Measurements from ENCODE around the gene LOC101059915.
"Not testable (repeated sequence)": the region's sequence is repeated elsewhere in the genome, so short reads cannot be mapped to it uniquely, and the experiment has no call there.

Gene LOC101059915

DNA sequence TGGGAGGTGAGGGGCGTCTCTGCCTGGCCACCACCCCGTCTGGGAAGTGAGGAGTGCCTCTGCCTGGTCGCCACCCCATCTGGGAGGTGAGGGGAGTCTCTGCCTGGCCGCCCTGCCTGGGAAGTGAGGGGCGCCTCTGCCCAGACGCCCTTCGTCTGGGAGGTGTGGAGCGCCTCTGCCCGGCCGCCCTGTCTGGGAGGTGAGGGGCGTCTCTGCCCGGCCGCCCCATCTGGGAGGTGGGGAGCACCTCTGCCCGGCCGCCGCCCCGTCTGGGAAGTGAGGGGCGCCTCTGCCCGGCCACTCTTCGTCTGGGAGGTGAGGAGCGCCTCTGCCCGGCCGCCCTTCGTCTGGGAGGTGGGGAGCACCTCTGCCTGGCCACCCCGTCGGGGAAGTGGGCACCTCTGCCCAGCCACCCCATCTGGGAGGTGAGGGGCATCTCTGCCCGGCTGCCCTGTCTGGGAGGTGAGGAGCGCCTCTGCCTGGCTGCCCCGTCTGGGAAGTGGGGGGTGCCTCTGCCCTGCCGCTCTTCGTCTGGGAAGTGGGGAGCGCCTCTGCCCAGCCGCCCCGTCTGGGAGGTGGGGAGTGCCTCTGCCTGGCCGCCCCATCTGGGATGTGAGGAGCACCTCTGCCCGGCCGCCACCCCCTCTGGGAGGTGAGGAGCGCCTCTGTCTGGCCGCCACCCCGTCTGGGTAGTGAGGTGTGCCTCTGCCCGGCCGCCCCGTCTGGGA is 8.9 kb downstream of the LOC101059915 start:
- ATAC-seq; H3K9me3 Mint-ChIP-seq; H3K4me1 Mint-ChIP-seq; H3K27me3 ChIP-seq (ENCODE audit: control insufficient read depth in 2 of 2, insufficient read depth in 2 of 2, low read length in 2 of 2); H3K4me3 Mint-ChIP-seq; CTCF ChIA-PET; H3K27ac Mint-ChIP-seq; intact Hi-C loops (cut with micrococcal nuclease); H3K36me3 Mint-ChIP-seq; H3K36me3 ChIP-seq (ENCODE audit: control insufficient read depth in 2 of 3, insufficient read depth in 3 of 3, low read length in 3 of 3); H3K4me1 ChIP-seq (ENCODE audit: control insufficient read depth in 2 of 2, insufficient read depth in 2 of 2, low read length in 2 of 2); DNase-seq; POLR2A ChIA-PET; H3K9me3 ChIP-seq (ENCODE audit: control insufficient read depth in 2 of 3, low read length in 3 of 3); H3K4me3 ChIP-seq (ENCODE audit: low read length); H3K27ac ChIP-seq (ENCODE audit: low read depth, low read length): not testable (repeated sequence)
- peaks cover 0 to 11% (median 0%) of the 10 kb centered on the region in 5 donors for H3K27me3 Mint-ChIP-seq

DNA sequence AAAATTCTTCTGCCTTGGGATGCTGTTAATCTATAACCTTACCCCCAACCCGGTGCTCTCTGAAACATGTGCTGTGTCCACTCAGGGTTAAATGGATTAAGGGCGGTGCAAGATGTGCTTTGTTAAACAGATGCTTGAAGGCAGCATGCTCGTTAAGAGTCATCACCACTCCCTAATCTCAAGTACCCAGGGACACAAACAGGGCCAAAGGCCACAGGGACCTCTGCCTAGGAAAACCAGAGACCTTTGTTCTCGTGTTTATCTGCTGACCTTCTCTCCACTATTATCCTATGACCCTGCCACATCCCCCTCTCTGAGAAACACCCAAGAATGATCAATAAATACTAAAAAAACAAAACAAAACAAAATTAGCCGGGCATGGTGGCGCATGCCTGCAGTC is 9.8 kb downstream of the LOC101059915 start:
- H3K27me3 Mint-ChIP-seq = peaks cover 0 to 11% (median 0%) of the 10 kb centered on the region in 5 donors
- H3K4me3 Mint-ChIP-seq; intact Hi-C loops (cut with micrococcal nuclease); H3K27me3 ChIP-seq (ENCODE audit: control insufficient read depth in 2 of 2, insufficient read depth in 2 of 2, low read length in 2 of 2); H3K9me3 Mint-ChIP-seq; H3K27ac ChIP-seq (ENCODE audit: low read depth, low read length); DNase-seq; CTCF ChIA-PET; H3K36me3 Mint-ChIP-seq; H3K4me1 ChIP-seq (ENCODE audit: control insufficient read depth in 2 of 2, insufficient read depth in 2 of 2, low read length in 2 of 2); H3K4me3 ChIP-seq (ENCODE audit: low read length); POLR2A ChIA-PET; H3K36me3 ChIP-seq (ENCODE audit: control insufficient read depth in 2 of 3, insufficient read depth in 3 of 3, low read length in 3 of 3); H3K4me1 Mint-ChIP-seq; H3K9me3 ChIP-seq (ENCODE audit: control insufficient read depth in 2 of 3, low read length in 3 of 3); ATAC-seq; H3K27ac Mint-ChIP-seq: not testable (repeated sequence)

DNA sequence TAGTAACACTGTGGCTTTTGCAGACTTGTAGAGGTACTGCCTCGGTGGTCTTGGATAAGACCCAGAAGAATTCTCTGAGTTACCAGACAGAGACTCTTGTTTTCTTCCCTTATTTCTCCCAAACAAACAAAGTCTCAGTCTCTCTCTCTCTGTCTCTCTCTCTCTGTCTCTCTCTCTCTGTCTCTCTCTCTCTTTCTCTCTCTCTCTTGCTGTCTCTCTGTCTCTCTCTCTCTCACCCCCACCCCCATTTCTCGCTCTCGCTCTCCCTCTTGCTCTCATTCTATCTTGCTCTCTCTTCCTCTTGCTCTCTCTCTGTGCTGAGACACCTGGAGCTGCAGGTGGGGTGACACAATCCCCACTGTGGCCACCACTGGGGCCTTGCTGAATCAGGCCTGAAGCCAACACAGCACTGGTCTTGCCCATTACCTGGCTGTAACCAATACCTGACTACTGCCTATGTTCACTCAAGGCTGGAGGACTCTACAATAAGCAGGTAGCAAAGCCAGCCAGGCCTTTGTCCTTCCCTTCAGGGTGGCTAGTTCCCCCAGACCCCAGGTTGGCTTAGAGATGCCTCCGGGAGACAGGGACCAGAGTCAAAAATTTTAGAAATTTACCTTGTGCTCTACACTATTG is 12.3 kb downstream of the LOC101059915 start:
- Histone ChIP-seq H3K36me3 (ENCODE audit: control insufficient read depth in 2 of 3, insufficient read depth in 3 of 3, low read length in 3 of 3) (no peaks in the 10 kb centered on the region), H3K4me3 (ENCODE audit: low read length) (no peak overlapping the region), H3K27me3 (ENCODE audit: control insufficient read depth in 2 of 2, insufficient read depth in 2 of 2, low read length in 2 of 2) (no peaks in the 10 kb centered on the region), H3K27ac (ENCODE audit: low read depth, low read length) (no peak overlapping the region), H3K9me3 (ENCODE audit: control insufficient read depth in 2 of 3, low read length in 3 of 3) (no peaks in the 10 kb centered on the region), H3K4me1 (ENCODE audit: control insufficient read depth in 2 of 2, insufficient read depth in 2 of 2, low read length in 2 of 2) (no peaks in the 10 kb centered on the region)
- ChIA-PET POLR2A (no interaction called here), CTCF (no interaction called here)
- H3K27ac Mint-ChIP-seq = no peak overlapping the region
- H3K27me3 Mint-ChIP-seq = peaks cover 0 to 10% (median 0%) of the 10 kb centered on the region in 5 donors
- H3K4me1 Mint-ChIP-seq = no peaks in the 10 kb centered on the region
- ATAC-seq = no peak
- intact Hi-C loops (cut with micrococcal nuclease) = no loop called here
- no peaks in the 10 kb centered on the region for H3K36me3 Mint-ChIP-seq
- no peaks in the 10 kb centered on the region for H3K9me3 Mint-ChIP-seq
- DNase-seq = no peak
- H3K4me3 Mint-ChIP-seq = no peak overlapping the region

DNA sequence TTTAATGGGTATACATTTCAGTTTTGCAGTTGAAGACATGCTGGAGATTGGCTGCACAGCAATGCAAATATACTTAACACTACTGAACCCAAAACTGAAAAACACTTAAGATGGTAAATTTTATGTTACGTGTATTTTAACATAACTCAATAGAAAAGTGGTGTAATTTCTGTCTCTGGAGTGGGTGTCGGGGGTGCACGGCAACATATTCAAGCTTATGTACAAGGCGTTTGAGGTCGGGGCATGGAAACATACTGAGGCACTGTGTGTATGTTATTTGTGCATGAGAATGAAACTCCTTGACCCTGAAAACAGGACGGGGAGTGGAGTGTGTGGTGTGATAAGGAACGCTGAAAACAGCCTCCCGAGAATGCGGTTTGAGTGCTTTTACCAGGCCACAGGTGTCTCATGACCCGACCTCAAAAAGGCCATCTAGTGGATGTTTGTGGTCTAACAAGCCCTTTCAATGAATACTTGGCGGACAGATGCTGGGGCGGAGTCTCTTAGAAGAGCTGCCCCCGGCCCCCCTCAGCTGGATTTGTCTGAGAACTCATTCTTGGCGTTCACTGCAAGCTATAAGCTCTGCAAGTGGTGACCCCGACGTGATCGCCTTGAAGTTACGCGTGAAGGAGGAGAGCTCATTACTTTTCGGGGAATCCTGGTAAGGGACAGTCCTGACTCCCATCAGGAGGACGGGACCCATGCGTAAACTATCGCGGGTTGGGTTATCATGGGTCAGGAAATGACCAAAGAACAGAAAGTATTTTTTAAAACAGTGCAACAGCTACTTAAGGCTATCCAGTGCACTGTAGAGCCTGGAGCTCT is 29.5 kb downstream of the LOC101059915 start:
- intact Hi-C loops (cut with micrococcal nuclease); H3K9me3 Mint-ChIP-seq; H3K27me3 ChIP-seq (ENCODE audit: control insufficient read depth in 2 of 2, insufficient read depth in 2 of 2, low read length in 2 of 2); H3K4me3 Mint-ChIP-seq; H3K4me1 ChIP-seq (ENCODE audit: control insufficient read depth in 2 of 2, insufficient read depth in 2 of 2, low read length in 2 of 2); H3K36me3 ChIP-seq (ENCODE audit: control insufficient read depth in 2 of 3, insufficient read depth in 3 of 3, low read length in 3 of 3); H3K4me1 Mint-ChIP-seq; H3K9me3 ChIP-seq (ENCODE audit: control insufficient read depth in 2 of 3, low read length in 3 of 3); H3K27ac ChIP-seq (ENCODE audit: low read depth, low read length); H3K27me3 Mint-ChIP-seq; H3K4me3 ChIP-seq (ENCODE audit: low read length); CTCF ChIA-PET; DNase-seq; POLR2A ChIA-PET; H3K27ac Mint-ChIP-seq; H3K36me3 Mint-ChIP-seq: not testable (repeated sequence)
- ATAC-seq = peak; percentile 68

DNA sequence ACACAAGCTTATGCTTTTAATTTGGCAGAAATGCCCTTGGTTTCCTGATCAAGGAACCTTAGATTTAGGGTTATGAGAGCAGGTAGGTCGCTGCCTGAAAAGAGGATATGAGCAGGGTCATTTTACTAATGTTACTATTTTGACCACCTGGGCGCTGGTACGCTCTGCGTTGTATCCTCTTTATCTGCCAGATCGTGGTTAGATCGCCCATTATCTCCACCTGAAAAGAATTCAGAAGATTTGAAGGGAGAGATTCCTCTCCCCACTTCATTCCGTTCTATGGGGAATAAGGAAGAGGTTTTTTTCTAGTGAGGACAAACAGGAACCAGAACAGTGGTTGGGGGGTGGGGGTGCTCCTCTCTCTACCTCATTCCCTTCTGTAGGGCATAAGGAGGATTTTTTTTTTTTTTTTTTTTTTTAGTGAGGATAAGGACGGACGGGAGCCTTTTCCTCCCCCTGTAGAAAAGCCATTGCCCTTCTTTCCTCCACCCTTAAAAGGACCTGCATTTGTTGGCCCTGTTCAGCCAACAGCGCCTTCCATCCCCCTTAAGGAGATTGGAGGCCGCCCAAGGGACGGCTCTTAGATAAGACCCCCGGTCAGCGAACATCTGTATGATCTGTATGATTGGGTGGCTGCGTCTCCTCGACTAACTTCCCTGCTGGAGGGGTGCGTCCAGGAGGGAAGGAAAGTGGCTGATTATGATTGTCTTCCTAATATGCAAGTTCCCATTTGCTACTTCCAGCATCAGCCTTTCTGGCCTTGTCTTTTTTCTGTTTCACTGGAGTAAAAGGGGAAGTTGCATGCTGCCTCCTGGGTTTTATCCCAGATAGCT is 30.3 kb downstream of the LOC101059915 start:
- H3K9me3 ChIP-seq (ENCODE audit: control insufficient read depth in 2 of 3, low read length in 3 of 3); intact Hi-C loops (cut with micrococcal nuclease); H3K9me3 Mint-ChIP-seq; H3K27ac ChIP-seq (ENCODE audit: low read depth, low read length); H3K4me3 Mint-ChIP-seq; H3K36me3 Mint-ChIP-seq; H3K27me3 Mint-ChIP-seq; H3K4me1 ChIP-seq (ENCODE audit: control insufficient read depth in 2 of 2, insufficient read depth in 2 of 2, low read length in 2 of 2); DNase-seq; ATAC-seq; H3K27ac Mint-ChIP-seq; POLR2A ChIA-PET; H3K36me3 ChIP-seq (ENCODE audit: control insufficient read depth in 2 of 3, insufficient read depth in 3 of 3, low read length in 3 of 3); CTCF ChIA-PET; H3K4me3 ChIP-seq (ENCODE audit: low read length); H3K27me3 ChIP-seq (ENCODE audit: control insufficient read depth in 2 of 2, insufficient read depth in 2 of 2, low read length in 2 of 2); H3K4me1 Mint-ChIP-seq: not testable (repeated sequence)

DNA sequence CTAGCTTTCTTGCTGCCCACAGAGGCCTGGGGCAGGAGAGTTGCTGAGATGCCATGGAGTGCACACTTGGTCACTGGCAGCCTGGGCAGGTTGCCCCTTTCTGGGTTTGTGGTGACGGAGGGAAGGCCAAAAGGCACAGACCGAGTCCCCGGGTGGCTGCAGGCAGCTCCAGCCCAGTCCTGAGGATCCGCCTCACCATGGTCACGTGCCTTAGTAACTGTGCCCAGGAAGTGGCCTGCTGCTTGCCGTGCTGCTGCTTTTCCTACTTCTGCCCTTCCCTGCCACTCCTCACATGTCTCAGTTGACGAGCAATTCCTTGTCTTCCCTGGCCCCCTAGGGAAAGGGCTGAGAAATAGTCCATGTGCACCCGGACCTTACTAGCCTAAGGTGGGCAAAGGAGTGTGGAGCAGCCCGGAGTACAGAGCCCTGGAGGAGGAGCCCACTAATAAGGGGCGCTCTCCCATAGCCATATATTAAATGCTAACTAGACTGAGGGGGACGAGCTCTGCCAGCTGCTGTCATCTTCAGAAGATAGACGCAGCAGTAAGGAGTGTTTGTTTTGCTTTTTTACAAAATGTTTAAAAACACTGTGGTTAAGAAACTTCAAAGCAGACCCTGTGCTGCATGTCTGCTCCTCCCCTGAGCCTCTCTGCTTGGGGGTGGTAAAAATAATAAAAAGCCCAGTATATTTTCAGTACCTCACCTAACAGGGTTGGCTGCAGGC is 31.1 kb downstream of the LOC101059915 start:
- CTCF ChIA-PET; H3K4me3 Mint-ChIP-seq; intact Hi-C loops (cut with micrococcal nuclease); H3K4me1 ChIP-seq (ENCODE audit: control insufficient read depth in 2 of 2, insufficient read depth in 2 of 2, low read length in 2 of 2); H3K9me3 ChIP-seq (ENCODE audit: control insufficient read depth in 2 of 3, low read length in 3 of 3); H3K4me1 Mint-ChIP-seq; H3K27ac ChIP-seq (ENCODE audit: low read depth, low read length); POLR2A ChIA-PET; H3K27ac Mint-ChIP-seq; H3K27me3 ChIP-seq (ENCODE audit: control insufficient read depth in 2 of 2, insufficient read depth in 2 of 2, low read length in 2 of 2); H3K36me3 Mint-ChIP-seq; H3K9me3 Mint-ChIP-seq; H3K27me3 Mint-ChIP-seq; DNase-seq; H3K36me3 ChIP-seq (ENCODE audit: control insufficient read depth in 2 of 3, insufficient read depth in 3 of 3, low read length in 3 of 3); H3K4me3 ChIP-seq (ENCODE audit: low read length): not testable (repeated sequence)
- ATAC-seq = peak; percentile 74

All from naive thymus-derived CD4-positive, alpha-beta T cell (primary cell).